Stimulated activated naive CD4-positive, alpha-beta T cell treated with Interleukin-2 at 50 U/mL for 16 hours (primary cell): Measurements from ENCODE around the gene NCKAP5.

ENCODE experiments used
- DNase-seq: peaks from one replicate; lab custom pipeline; 2025; lab: John Stamatoyannopoulos, UW

NCKAP5 gene

GRCh38 chr2:132665401-132666140, 902.7 kb downstream of the NCKAP5 start:
- DNase-seq: no peak

- no peak for DNase-seq
Observed at GRCh38 chr2:132664096-132664495, 904.2 kb downstream of the NCKAP5 start.

GRCh38 chr2:132662732-132663131, 905.5 kb downstream of the NCKAP5 start:
- DNase-seq: no peak

GRCh38 chr2:132659331-132659730, 908.9 kb downstream of the NCKAP5 start:
- DNase-seq: no peak

GRCh38 chr2:132656266-132656975, 911.8 kb downstream of the NCKAP5 start:
- no peak for DNase-seq

DNA sequence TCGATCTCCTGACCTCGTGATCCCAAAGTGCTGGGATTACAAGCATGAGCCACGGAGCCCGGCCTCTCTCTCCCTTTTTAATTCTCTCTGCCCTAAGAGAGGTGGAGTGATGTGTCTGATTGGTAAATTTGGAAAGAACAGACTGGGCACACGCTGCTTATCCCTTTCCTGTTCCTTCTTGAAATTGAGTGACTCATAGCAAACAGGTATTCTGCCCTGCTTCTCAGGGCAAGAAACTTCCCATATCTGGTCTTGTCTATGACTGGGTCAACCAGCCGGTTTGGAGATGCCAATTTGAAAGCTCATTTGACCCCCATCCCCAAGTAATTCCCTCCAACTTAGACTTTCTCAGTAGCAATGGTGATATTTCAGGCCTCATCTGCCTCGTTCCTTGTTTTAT, 913.3 kb downstream of the NCKAP5 start:
- no peak for DNase-seq

GRCh38 chr2:132654335-132654734, 913.9 kb downstream of the NCKAP5 start:
- no peak for DNase-seq

DNA sequence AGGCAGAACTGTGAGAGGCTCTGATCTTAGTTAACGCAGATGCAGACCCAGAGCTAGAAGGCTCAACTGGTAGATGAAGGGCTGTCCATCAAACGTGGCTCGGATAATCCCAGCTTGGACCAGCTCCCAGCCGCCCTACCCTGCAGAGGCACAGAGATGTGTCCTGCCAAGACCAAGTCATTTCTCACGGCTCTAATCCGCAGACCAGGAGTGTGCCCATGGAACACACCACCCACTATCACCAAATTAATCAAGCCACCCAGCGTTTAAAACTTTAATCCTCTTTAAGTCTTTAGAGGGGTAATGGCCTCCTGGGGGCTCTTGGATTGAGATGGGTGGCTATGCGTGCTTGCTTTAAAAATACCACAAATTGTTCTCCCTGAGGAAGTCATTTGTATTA, 915.8 kb downstream of the NCKAP5 start:
- DNase-seq: no peak

GRCh38 chr2:132651115-132652045, 916.9 kb downstream of the NCKAP5 start:
- DNase-seq: no peak

DNA sequence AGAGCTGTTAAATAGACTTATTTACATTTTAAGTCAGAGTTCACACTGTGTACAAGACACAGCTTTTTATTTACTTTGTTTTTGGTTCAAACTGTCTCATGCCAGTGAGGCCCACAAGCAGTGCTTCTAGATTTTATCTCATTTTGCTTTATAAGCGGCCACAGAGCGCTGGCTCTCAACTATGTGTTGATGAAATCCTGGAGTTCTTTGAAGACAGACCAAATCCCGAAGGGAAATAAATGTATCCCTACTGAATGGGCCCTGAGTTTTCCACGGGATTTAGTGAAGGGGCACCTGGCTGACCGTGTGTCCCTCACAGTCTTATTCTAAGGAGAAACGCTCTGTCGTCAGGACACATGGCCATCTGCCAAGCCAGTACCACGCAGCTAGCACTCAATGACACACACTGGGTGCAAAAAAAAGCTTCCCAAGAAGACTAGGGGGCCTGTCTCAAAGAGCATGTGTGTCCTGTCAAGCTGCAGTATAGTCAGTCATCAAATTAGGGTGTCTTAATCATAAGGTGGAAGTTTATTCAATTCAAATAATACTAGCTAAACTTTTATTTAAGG, 921.6 kb downstream of the NCKAP5 start:
- no peak for DNase-seq

GRCh38 chr2:132645722-132646539, 922.3 kb downstream of the NCKAP5 start:
- no peak for DNase-seq

DNA sequence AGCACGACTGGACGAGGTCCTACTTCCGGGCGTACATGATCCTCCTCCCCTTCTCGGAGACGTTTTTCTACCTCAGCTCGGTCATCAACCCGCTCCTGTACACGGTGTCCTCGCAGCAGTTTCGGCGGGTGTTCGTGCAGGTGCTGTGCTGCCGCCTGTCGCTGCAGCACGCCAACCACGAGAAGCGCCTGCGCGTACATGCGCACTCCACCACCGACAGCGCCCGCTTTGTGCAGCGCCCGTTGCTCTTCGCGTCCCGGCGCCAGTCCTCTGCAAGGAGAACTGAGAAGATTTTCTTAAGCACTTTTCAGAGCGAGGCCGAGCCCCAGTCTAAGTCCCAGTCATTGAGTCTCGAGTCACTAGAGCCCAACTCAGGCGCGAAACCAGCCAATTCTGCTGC, 923.1 kb downstream of the NCKAP5 start:
- DNase-seq: no peak

DNA sequence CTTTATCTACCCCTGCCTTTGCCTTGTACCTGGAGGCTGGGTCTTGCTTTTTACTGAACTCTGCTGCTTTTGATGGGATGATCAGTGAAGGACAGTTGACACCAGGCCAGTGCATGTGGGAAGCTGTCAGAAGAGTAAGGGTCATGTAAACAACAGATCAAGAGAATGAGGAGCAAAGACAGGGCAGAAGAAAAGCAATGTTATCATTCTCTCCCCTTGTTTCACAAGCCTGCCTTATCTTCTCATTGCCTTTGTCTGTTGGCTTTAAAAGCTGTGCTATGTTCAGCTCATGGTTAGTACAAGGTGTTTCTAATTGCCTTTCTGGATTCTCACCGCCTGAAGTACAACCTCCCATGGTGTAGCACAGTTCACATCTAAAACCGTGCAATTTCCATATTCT, 925.8 kb downstream of the NCKAP5 start:
- no peak for DNase-seq

GRCh38 chr2:132641819-132642218, 926.4 kb downstream of the NCKAP5 start:
- DNase-seq: no peak

- DNase-seq: no peak
Observed at GRCh38 chr2:132640116-132640515, 928.1 kb downstream of the NCKAP5 start.

DNA sequence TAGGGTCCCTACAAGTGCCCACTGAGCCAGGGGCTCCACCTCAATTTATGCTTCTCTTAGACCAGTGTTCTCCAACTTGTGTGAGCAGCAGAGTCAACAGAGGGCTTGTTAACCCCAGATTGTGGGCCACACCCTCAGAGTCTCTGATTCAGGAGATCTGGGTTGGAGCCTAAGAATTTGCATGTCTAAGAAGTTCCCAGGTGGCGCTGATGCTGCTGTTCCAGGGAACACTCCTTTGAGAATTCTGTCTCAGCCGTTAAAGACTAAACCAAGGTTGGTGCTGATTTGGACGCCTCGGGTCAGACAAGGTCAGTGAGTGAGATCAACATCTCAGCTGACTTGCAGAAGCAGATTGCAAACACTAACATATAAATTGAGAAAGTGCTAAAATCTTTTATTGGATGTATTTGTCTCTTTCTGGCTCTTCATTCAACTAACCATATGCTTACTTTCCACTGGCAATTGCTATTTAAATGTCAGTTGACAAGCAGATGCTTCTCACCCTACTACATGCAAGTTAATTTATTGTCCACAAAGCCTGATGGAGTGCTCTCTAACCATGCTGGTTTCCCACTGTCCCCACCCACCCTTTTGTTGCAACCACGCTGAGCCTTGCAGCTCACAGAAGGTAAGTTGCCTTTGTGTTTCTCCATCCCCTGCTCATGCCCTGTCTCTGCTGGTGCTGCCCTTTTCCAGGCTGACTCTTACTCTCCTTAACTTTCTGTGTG, 929.8 kb downstream of the NCKAP5 start:
- no peak for DNase-seq

GRCh38 chr2:132636346-132636745, 931.9 kb downstream of the NCKAP5 start:
- no peak for DNase-seq

DNA sequence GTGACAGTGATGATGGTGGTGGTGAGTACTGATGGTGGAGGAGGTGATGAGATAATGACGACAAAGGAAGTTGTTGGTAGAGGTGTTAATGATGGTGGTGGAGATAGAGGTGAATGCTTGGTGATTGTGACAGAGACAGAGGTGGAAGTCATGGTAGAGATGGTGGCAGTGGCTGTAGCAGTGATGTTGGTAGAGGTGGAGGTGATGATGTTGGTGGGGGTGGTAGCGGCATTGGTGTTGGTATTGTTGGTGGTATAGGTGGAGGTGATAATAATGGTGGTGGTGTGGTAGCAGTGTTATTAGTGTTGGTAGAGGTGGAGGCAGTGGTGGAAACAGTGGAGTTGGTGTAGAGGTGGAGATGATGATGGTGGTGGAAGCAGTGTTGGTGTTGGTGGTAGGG, 934.6 kb downstream of the NCKAP5 start:
- DNase-seq: no peak

GRCh38 chr2:132632000-132632649, 936.1 kb downstream of the NCKAP5 start:
- no peak for DNase-seq

DNA sequence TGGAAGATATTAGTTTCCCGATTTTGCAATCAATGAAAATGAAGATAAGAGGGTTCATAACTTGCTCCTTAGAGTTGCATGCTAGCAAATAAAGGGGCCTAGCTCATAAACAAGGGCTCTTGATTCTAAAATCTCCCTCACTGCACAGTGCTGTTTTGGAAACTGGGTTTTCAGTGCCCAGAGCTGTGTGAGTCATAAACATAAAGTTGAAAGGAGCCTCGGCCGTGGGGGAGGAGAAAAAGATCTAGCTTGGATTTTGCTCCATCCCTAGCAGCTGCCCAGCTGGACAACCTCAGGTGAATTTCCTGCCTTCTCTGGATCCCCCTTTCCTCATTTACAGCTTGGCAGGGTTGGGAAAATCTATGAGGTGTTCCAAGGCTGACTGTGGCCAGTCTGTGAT, 940.7 kb downstream of the NCKAP5 start:
- no peak for DNase-seq
